DOHH2 (cell line): ENCODE results near the gene ATP5PB.

Experiments used
- CTCF ChIP-seq: fragments of 200-600 bp; sonication (generic); IDR thresholded peaks from one replicate; pipeline ENCODE4 v1.5.1; 2014; ENCODE audit warnings: antibody characterized with exemption, mild to moderate bottlenecking, low read depth, low read length; ENCODE audit not compliant: poor library complexity, severe bottlenecking
- EZH2phosphoT487 ChIP-seq: fragments of 200-600 bp; sonication (generic); IDR thresholded peaks from 2 replicates; pipeline ENCODE4 v1.6.1; 2017; ENCODE audit warnings: borderline replicate concordance, mild to moderate bottlenecking, antibody characterized with exemption, low read length, moderate library complexity, mixed read lengths

GRCh38 chr1:111496398-111496797 lies 47.1 kb downstream of the ATP5PB start:
- TF ChIP-seq CTCF (no peak), EZH2phosphoT487 (no peak)
